ENCODE results near the gene EIF4E1B.

Gene EIF4E1B

DNA sequence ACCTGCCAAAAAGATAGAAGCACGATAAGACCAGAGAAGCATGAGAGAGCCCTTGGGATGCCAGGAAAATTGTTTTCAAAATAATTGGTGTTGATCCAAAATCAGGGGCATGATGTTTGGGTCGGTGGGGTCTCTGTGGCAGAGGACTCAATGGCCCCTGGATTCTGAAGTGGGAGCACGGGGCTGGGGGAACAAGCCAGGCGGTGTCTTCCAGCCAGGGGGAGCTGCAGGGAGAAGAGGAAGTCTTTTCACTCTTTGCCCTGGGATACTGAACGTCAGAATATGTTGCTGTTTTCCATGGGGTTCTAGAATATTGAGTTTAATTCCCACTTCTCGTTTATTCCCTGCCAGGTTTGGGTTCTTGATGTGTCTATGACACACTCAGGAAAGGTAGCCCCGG lies 37.2 kb downstream of the EIF4E1B start:
- DNase-seq, result no peak

GRCh38 chr5:176670449-176670848 lies 40.0 kb downstream of the EIF4E1B start:
- DNase-seq, result peak; percentile 58

- DNase-seq, result no peak
Measured at GRCh38 chr5:176671399-176671798, 40.9 kb downstream of the EIF4E1B start.

DNA sequence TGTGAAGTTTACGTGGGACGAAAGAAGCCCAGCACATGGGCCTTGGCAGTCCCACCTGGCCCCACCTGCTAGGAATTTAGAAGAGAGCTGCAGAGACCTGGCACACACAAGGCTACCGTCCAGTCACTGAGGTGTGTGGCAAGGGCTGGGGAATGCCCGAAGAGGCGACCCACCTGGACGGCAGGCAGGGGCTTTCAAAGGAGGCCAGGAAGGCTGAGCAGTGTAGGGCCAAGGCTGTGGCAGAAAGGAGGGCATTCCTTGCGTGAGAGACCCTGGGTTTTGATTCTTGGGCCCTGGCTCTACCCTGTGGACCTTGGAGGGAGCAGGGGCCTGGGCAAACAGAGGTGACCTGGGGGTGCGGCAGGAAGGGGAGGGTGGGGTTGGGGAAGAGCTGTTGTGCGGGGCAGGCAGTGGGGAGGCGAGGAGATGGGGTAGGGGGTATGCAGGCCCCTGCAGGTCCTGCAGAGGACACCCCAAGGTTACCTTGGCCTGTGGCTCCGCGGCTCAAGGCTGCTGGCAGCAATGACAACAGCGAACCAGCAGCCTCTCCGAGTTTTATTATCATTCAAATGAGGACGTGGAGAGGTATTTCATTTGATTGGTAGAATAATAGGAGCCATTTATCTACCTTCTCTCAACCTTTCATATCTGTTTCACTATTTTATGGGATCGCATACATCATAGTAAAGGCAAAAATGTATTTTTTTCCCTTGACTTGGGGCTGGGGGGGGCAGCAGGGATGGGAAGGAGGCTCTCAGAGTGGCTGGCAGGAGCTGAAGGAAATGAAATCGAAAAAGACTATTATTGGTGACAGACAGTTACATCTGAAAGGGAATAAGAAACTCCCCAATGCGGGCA lies 41.6 kb downstream of the EIF4E1B start:
- DNase-seq, result no peak

DNA sequence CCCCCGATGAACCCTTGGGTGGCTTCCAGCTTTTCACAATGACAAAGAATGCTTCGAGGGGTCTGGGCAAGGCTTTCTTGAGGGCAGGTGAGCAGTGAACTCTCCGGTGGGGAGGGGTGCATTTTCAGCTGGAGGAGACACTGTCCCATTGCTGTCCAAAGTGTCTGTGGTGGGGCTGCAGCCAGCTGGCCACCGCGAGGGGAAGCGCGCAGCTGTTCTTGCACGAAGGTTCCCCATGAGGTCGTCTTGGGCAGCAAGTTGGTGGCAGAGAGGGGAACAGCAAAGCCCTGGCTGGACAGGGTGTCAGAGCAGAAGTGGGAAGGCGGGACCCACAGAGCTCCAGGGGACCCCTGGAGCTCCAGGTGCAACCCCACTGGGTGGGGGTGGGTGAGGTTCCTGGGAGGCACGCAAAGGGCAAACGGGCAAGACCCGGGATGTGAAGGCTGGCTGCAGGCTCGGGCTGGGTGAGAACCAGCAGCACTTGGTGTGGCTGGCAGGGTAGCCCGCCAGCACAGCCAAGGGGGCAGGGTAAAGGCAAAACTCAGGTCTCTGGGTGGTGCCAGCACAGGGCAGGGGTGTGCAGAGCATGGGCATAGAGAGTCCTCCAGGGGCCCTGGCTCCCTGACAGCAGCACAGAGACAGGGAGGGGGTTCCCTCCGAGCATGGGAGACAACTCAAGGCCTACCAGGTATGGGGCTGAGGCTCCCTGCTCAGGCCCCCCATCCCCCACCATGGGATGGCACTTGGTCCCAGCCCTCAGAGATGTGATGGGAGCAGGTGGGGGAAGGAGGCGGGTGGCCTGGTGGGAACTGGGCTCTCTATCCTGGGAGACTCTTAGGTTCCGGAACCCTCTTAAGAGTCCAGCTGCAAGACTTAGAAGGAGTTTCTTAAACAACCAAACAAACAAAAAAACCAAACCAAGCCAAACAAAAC lies 43.4 kb downstream of the EIF4E1B start:
- no peak for DNase-seq

GRCh38 chr5:176674799-176675198 lies 44.3 kb downstream of the EIF4E1B start:
- no peak for DNase-seq

DNA sequence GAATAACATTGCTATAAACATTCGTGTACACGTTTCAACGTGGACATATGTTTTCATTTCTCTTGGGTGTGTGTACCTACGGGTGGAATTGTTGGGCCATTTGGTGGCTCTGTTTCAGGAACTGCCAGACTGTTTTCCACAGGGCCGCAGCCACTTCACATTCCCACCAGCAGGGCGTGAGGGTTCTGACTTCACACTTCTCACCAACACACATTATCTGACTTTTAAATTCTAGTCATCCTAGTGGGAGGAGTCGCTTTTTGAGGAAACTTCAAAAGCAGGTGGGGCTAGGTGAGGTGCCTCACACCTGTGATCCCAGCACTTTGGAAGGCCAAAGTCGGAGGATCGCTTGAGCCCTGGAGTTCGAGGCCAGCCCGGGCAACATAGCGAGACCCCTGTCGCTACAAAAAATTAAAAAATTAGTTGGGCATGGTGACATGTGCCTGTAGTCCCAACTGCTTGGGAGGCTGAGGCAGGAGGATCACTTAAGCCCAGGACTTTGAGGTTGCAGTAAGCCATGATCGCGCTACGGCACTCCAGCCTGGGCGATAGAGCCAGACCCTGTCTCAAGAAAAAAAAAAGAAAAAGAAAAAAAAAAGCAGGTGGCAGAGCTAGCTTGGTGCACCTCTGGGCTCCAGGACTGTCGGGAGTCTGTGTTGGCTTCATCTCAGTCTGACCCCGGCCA lies 45.3 kb downstream of the EIF4E1B start:
- DNase-seq, result peak; percentile 49

GRCh38 chr5:176676361-176676824 lies 45.9 kb downstream of the EIF4E1B start:
- peak; percentile 59 for DNase-seq

- no peak for DNase-seq
Measured at GRCh38 chr5:176677209-176677939, 46.9 kb downstream of the EIF4E1B start.

- DNase-seq, result peak; percentile 48
Measured at GRCh38 chr5:176678584-176678983, 48.1 kb downstream of the EIF4E1B start.

DNA sequence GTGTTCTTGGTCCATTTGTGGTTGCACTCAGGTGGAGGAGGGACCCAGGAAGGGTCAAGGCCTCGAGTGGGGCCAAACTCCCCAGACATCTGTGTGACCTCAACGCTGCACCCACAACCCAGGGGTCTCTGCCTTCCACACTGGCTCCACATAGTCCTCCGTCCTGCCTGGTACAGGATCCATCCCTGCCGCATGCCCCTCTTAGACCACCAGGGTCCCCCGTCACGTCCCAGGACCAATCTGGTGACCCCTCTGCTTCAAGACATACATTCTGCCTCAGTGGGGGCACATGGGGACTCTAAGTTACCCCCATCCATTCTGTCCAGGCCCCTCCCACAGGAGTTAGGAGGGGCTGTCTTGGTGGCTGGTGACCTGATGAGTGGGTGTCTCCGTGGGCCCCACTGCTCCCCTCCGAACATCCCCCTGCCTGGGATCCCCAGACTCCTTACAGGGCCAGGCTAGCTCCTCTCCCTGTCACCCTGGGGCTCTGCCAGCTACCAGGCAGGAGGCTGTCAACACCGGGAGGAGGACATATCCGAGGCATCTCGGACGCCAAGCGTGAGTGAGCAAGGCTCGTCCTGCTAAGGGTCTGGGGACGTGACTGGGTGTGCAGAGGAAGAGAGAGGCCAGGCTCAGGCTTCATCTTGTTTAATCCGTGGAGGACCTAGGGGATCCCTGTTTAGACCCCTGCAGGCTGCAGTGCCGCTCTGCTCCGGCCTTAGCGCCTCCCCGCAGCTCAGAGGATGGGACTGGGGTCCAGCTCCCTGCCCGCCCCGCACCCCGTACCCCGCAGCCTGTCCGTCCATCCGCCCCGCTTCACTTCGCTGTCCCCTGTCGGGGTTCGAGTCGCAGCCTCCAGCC lies 49.1 kb downstream of the EIF4E1B start:
- DNase-seq, result no peak

DNA sequence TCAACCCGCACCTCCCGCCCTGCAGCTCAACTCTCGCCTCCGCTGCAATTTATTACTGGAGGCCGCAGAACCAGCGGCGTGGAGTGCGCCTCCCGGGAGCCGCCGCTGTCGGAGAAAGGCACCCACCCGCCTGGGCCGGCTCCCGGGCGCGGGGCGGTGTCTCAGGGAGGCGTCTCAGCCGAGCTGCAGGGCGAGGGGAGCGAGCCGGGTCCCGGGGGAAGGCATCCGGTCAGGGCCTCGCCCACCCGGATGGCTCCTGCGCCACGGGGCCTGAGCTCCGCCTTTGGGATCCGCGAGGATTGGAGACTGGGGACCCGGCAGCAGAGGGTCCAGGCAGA lies 49.7 kb downstream of the EIF4E1B start:
- DNase-seq, result no peak

GRCh38 chr5:176682016-176682531 lies 51.6 kb downstream of the EIF4E1B start:
- DNase-seq, result no peak

DNA sequence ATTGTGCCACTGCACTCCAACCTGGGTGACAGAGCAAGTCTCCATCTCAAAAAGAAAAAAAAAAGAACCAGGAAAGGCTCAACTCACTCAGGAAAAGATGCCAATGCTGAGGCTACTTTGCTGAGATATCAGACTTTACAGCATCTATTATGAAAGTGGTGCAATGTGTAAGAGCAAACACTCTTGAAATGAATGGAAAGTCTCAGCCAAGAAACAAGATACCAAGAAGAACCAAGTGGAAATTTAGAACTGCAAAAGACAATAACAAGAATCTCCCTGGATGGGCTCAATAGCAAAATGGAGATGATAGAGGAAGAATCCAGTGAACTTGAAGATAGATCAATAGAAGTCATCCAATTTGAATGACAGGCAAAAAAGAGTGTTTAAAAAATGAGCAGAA lies 54.5 kb downstream of the EIF4E1B start:
- no peak for DNase-seq

GRCh38 chr5:176687247-176687646 lies 56.8 kb downstream of the EIF4E1B start:
- DNase-seq, result no peak

DNA sequence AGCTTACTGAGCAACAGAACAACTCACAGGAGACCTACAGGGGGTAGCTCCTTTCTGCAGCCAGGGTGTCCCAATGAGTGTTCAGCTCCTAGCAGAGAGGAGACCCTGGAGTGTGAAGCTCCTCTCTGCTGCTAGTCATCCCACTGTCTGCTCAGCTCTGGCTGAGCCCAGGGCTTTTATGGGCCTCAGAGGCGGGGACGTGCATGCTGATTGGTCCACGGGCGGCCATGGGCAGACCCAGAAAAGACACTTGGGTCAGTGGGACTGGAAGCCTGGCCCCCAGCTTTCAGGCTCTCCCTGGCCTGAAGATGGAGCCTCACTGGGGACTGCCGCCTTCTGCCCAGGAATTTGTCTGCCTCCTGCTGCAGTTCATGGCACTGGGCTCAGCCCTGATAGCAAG lies 57.4 kb downstream of the EIF4E1B start:
- DNase-seq, result no peak

DNA sequence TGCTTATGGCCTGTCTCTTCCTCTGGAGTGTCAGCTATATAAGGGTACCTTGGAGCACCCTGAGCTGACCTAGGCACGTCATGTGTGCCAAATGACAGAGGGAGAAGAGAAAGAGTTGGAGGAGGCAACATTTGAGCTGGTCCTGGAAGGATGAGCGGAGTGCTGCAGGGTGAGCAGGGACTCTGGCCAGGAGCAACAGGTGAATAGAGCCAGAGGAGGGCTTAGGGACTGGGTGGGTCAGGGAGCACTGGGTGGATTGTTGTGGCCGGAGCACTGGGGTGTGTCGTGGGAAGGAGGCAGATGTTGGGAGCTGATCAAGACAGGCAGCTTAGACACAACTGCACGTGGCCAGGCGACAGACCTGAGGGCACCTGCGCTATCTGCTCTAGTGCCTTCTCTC lies 60.4 kb downstream of the EIF4E1B start:
- DNase-seq, result no peak

DNA sequence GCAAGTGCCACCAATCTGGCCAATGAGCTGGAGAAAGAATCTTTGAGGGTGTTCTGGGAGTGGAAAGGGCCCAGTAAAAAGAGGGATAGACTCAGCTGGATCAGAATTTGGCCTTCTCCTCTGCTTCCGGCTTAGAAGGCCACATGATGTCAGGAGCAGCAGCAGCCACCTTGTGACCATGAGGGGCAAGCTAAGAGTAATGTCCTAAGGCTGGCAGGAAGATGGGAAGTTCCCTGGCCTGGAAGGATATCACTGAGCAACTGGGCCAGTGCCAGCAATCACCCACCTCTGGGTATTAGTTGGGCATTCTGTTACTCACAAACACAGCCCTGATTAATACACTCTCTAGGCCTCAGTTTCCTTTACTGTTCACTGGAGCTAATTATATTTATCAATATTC lies 61.0 kb downstream of the EIF4E1B start:
- DNase-seq, result no peak

GRCh38 chr5:176692326-176692725 lies 61.9 kb downstream of the EIF4E1B start:
- peak; percentile 69 for DNase-seq

- peak; percentile 97 for DNase-seq
Measured at GRCh38 chr5:176692839-176693476, 62.5 kb downstream of the EIF4E1B start.

DNA sequence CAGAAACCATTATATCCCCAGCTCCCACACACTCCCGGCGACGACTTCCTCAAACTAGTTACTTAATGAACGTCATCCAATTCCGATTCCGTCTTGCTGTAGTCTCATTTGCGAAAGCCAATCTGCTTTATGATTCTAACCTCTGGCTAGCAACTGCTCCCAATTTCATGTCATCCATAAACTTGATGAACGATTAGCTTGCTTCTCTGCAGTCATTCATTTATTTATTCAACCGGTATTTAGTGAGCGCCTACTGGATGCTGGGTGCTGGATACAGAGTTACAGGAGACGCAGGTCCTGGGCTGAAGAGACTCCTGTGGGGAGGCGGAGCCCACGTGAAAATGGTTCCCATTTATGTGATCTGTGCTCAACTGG lies 63.0 kb downstream of the EIF4E1B start:
- DNase-seq, result peak; percentile 89
